Medulla oblongata (tissue), 1 donor: Measurements from ENCODE around the gene DPM3.
"Not testable (repeated sequence)": the region's sequence is repeated elsewhere in the genome, so short reads cannot be mapped to it uniquely, and the experiment has no call there.

Experiments used
- DNase-seq: peaks from one replicate; pipeline ENCODE4 v3.0.0-alpha.2; 2015; ENCODE audit errors: extremely low spot score

Gene DPM3

DNA sequence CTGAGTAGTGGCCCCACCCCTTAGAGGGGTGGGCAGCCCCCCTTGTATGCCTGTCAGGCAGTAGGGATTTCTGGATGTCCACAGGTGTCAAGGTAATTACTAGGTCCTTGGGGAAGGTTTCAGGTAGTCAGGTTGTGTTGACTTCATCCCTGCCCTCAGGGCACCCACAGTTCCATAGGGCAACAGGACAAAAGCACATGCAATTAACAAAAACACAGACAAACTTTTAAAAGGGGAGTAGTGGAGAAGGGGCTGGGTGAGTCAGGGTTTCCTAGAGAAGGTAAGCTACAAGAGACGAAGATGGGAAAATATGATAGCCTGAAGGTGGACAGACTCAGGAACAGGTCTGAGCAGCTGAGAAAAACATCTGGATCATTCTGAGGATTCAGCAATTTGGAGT is 18.7 kb upstream of the DPM3 start:
- DNase-seq = no peak

DNA sequence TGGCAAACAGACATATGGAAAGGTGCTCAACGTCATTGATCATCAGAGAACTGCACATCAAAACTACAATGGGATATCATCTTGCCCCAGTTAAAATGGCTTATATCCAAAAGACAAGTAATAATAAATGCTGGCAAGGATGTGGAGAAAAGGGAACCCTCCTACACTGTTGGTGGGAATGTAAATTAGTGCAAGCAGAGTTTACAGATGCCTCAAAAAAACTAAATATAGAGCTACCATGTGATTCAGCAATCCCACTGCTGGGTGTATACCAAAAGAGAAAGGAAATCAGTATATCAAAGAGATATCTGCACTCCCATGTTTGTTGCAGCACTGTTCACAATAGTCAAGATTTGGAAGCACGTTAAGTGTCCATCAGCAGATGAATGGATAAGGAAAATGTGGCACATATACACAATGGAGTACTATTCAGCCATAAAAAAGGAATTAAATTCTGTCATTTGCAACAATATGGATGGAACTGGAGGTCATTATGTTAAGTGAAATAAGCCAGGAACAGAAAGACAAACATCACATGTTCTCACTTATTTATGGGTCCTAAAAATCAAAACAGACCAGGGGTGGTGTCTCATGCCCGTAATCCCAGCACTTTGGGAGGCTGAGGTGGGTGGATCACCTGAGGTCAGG is 15.8 kb upstream of the DPM3 start:
- not testable (repeated sequence) for DNase-seq

DNA sequence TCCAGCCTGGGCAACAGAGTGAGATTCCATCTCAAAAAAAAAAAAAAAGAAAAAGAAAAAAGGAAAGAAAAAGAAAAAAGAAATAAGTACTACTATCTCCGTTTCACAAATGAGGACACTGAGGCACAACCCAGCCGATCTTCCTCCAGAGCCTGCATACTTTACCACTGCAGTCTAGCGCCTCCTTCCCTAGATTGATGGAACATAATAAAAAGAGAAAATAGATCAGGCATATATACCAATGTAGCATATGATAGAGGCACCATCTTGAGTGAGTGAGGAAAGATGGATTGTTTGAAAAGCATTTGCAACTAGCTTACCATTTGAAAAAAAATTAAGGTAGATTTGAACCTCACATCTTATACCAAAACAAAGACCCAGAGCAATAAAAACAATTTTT is 5.2 kb upstream of the DPM3 start:
- no peak for DNase-seq

DNA sequence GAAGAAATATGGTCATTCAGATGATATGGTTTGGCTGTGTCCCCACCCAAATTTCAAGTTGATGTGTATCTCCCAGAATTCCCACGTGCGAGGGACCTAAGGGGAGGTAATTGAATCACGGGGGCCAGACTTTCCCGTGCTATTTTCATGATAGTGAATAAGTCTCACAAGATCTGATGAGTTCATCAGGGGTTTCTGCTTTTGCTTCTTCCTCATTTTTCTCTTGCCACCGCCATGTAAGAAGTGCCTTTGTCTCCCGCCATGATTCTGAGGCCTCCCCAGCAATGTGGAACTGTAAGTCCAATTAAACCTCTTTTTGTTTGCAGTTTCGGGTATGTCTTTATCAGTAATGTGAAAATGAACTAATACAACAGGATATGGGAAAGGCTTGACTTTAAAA is 1.4 kb upstream of the DPM3 start:
- no peak for DNase-seq

DNA sequence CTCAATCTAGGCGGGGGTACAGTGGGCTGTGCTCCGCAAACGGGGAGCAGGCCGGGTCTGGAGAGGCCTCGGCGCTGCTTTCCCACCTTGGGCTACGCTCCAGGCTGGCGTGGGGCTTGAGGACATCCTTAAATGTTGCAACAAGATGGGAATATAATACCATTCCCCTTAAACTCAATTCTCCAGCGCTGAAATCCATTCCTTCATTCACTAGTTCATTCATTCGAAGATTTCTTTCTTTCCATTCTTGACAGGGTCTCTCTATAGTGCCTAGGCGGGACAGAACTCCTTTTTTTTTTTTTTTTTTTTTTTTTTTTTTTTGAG is 261 bp upstream of the DPM3 start:
- DNase-seq = no peak

DNA sequence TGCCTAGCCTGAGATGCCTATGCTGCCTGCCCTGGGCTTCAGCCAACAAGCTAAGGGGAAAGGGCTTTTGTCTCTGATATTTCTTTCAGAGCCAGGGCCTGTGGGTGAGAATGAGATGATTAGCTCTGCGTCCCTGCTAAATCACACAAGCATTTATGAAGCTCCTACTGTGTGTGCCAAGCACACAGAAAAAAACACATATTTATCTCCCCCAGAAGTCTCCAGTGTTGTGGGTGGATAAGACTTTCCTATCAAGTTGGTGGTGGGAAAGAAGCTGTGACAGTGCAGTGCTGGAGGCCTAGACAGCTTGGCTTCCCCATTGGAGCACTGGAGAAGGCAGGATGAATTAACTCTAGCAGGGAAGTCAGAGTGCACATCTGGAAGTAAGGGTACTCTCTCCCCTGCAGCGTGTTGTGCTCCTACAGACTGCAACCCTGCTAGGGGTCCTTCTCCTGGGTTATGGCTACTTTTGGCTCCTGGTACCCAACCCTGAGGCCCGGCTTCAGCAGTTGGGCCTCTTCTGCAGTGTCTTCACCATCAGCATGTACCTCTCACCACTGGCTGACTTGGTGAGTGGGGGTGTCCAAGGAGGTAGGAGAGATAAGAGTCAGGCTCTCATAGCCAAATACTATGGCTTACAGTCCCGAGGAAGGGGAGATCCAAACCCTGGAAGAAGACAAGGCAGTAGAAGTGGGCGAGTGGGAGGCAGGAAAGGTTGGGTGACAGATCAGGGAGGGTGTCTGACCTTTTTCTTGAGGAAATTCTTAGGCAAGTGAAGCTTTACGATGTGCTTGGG is 3.0 kb downstream of the DPM3 start:
- DNase-seq = no peak

DNA sequence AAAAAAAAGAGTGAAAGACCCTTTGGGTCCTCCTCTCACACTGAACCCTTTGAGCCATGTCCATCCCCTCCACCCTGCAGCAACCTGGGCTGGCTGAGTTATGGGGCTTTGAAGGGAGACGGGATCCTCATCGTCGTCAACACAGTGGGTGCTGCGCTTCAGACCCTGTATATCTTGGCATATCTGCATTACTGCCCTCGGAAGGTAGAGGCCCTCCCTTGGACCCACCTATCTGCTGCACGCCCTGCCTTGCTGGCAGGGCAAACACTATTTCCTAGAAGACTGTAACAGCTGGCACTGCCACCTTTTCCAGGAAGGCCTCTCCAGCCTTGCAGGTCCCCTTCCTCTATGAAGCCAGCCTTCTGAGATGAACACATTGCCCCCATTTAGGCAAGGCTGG is 3.6 kb downstream of the DPM3 start:
- no peak for DNase-seq

DNA sequence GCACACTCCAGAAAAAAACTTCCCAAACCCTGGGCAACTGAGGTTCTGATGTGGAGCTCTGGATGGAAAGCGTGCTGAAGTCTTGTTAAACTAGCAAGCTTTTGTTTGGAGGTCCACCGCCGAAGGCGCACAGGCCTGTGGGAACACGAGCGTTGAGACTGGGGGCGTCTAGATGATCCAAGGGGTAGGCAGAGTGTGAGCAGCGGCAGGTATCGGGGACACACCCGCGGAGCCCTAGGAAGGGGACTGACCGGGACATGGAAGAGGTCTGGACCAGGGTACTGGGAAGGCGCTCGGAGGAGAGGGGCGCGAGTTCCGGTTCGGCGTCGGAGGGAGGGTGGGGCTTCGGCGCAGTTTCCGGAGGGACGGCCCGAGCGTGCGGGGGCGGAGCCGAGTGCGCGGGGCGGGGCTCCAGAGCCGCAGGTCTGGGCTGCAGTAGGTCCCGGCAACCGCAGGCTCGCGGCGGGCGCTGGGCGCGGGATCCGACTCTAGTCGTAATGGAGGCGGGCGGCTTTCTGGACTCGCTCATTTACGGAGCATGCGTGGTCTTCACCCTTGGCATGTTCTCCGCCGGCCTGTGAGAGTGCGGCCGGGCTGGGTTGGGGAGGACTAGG is 4.8 kb downstream of the DPM3 start, which contains the start of gene SLC50A1:
Gene SLC50A1 (plus strand): TSS at position 438 of the 614 bp plus-strand sequence. CDS start 60 bp downstream, at position 498.
- DNase-seq = peak; percentile 90

DNA sequence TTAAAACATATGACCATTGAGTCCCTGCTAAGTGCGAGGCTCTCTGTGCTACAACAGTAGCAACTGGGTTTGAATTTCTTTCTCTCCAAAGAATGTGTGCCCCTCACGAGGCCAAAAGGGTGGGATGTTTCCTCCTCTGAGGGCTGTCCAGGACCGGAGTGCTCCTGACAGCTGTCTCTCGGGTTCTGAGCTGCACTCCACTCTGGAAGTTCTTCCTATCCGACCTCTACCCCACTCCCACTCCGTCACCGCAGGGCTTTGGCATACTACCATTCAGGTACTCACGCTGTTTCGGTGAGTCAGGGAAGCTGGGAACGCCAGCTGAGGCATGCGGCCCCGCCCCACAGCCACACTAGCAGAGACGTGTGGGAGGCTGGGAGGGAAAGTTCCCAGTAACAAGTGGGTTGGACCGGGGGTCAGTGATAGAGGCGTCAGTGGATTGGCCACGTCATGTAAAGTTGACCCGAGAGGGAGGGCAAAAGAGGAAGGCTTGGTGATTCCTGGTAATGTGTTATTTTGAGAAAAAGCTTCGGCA is 5.4 kb downstream of the DPM3 start:
- DNase-seq = peak; percentile 78

DNA sequence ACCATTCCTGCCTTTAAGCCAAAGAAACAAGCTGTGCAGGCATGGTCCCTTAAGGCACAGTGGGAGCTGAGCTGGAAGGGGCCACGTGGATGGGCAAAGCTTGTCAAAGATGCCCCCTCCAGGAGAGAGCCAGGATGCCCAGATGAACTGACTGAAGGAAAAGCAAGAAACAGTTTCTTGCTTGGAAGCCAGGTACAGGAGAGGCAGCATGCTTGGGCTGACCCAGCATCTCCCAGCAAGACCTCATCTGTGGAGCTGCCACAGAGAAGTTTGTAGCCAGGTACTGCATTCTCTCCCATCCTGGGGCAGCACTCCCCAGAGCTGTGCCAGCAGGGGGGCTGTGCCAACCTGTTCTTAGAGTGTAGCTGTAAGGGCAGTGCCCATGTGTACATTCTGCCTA is 6.0 kb downstream of the DPM3 start:
- no peak for DNase-seq

DNA sequence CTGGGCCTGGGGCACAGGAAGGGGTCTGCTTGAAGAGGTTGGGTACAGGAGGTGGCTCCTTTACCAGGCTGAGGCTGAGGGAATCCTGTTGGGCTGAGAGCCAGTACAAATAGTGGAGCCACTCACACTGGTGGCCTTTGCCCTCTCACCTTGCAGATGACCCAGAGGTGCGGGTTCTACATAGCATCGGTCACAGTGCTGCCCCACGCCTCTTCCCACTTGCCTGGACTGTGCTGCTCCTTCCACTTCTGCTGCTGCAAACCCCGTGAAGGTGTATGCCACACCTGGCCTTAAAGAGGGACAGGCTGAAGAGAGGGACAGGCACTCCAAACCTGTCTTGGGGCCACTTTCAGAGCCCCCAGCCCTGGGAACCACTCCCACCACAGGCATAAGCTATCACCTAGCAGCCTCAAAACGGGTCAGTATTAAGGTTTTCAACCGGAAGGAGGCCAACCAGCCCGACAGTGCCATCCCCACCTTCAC is 6.5 kb downstream of the DPM3 start:
- DNase-seq = no peak

DNA sequence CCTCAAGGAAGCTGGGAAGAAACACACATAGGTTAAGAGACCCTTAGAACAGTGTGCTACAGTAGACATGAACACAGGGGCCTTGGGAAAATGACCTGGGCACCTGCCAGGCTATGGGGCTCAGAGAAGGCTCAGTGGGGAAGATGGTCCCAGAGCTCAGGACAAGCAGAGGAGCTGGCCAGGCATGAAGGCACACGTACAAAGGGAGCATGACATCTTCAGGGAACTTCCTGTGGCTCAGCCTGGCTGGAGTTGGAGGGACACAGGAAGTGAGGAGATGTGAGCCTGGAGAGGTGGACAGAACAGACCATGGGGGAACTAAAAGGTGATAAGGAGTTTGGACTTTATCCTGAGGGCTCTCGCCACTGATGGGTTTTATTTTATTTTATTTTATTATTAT is 8.5 kb downstream of the DPM3 start:
- no peak for DNase-seq

DNA sequence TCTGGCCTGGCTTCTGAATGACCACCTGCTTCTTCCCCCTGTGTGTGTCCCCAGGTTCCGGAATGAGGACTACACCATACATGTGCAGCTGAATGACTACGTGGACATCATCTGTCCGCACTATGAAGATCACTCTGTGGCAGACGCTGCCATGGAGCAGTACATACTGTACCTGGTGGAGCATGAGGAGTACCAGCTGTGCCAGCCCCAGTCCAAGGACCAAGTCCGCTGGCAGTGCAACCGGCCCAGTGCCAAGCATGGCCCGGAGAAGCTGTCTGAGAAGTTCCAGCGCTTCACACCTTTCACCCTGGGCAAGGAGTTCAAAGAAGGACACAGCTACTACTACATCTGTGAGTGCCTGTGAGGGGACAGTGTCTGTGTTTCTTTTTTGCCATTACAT is 9.0 kb downstream of the DPM3 start:
- DNase-seq = no peak

DNA sequence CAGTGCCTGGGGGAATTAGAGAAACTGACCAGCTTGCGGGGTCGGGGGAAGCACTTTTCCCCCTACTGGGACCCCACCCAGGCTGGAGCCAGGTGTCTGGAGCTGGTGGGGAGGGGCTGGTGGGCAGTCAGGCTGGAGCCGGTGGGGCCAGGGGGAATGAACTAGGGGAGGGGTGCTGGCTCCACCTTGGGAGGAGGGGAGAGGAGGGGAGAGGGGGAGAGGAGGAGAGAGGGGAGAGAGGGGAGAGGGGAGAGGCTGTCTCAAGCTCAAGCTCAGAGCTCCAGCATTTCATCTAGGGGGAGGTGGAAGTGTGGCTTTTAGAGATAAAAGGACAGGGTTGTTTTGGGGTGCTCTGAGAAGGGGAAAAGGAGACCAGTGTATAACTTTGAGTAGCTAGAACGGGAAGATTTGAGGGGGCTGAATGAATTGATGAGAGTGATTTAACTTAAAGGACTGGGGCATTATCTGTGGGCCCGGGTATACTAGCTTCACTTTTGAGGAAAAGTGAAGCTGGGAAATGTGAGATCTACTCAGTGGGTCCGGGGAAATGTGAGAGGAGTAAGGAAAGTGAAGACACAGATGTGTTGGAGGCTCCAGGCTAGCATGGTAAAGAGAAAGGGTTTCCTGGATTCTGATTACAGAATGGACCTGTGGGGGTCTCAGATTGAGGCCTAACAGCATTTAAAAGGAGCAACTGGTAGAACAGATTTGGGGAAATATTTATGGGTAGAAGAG is 9.9 kb downstream of the DPM3 start:
- DNase-seq = no peak

DNA sequence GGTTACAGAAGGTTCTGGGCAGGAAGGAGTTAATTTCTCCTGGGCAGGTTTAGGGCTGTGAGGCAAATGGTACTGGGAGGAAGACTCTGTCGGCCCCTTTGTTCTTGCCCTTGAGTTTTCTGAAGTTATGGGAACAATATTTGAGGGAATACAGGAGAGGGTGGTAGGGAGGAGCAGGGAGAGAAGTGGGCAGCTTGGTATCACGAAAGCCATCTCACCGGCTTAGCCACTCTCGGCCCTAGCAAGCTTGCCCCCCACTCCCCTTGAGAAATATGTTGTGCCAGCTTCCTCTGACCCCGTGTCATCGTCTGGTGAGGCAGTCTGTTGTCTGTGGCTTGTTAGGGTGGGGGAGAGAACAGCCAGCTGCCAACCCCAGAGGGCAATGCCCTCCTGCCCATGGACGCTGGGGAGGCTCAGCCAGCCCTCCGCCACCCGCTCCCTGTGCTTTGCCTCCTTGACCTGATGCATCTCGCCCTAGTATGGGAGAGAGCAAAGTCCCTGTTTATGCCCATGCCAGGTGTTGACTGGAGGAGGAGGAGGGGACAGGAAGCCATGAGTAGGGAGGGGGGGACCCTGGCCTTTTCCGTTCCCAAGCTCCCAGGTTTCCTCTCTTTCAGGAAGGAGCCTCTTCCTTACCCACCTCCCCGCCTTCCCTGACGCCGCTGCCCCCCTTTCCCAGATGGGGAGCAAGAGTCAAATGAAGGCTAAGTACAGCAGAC is 11.4 kb downstream of the DPM3 start:
- DNase-seq = peak; percentile 66

DNA sequence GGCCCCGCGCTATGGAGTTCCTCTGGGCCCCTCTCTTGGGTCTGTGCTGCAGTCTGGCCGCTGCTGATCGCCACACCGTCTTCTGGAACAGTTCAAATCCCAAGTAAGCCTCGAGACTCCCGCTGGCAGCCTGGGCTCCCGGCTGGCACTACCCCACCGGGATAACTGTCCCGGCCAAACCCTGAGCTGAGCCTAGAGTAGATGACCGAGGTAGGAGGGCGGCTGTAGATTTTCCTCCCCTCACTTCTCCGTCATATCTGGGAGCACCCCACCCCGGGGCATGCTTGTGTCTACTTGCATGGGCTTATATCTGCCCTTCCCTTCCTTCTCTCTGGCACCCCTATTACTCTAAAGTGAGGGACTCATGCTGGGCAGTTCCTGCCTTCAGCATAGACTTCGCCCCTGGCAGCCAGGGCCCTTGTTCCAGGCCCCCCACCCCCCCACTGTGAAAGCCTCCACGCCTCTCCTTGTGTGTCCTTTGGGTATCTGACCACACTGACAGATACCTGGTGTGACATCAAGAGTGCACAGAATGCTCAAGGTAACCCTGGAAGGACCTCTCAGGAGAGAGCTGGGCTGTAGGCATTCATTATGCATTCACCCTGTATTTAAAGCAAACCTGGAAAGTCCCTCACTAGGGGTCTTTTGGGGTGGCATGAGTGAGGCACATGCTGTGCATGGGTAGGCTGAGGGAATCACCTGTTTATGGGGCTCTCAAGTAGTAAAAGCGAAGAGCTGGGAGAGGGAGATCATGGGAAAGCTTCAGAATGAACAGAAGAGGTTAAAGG is 12.2 kb downstream of the DPM3 start:
- DNase-seq = no peak

DNA sequence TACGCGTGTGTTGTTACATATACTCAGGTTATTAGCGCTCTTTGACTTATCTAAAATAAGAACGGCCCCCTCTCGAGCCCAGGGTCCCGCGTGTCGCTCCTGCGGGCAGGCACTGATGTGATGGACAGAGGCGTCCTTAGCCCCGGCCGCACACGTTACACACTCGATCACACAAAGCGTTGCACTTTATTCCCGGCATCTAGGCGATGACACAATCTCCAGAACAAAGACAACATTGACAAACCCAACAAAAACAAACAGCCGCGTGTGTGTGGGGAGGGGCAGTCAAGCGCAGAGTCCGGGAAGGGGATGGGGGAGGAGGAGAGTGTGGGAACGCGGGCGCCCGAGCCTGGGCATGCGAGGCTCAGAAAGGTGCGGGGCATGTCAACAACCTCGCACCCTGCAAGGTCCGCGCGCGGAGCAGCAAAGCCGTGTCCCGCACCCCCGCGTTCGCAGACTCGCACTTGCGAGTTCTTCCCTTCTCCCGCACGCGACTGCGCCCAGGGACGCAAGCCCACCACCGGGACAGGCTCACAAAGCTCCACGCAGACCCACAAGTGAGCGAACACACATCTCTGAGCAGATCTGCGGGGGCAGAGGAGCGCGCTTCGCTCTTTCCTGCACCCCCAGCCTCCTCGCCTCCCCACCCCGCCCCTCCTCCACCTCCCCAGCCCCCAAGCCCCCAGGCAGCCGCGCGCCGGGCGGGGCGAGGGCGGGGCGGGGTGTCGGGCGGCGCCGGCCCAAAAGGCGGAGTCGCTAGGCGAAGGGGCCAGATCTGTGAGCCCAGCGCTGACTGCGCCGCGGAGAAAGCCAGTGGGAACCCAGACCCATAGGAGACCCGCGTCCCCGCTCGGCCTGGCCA is 13.0 kb downstream of the DPM3 start, which contains the start of gene EFNA1:
Gene EFNA1 (plus strand): TSS at position 772 of the 862 bp plus-strand sequence. CDS start 102 bp downstream, outside the sequence.
- peak; percentile 97 for DNase-seq

DNA sequence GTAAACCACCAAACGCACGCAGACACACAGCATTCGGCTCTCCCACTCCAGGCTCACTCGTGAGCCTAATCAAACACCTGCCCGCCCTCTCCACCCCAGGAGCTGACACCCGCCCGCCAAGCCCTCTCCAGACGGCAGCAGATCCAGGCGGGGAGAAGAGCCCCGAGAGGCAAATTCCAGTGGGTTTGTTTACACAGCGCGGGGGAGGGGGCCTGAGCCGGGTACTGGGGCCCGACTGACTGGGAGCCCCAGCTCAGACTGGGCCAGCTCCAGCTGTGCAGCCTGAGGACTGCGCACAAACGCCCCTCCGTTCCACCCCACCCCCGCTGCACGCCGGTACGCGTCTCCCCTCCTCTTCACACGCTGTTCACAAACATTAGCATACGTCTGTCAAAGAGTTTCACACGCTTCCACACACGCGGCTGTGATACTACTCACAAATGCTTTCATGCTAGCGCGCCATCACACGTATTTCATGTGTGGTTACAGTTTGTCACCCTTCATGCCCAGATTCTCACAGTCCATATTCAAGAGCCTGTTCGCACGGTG is 13.7 kb downstream of the DPM3 start:
- no peak for DNase-seq

DNA sequence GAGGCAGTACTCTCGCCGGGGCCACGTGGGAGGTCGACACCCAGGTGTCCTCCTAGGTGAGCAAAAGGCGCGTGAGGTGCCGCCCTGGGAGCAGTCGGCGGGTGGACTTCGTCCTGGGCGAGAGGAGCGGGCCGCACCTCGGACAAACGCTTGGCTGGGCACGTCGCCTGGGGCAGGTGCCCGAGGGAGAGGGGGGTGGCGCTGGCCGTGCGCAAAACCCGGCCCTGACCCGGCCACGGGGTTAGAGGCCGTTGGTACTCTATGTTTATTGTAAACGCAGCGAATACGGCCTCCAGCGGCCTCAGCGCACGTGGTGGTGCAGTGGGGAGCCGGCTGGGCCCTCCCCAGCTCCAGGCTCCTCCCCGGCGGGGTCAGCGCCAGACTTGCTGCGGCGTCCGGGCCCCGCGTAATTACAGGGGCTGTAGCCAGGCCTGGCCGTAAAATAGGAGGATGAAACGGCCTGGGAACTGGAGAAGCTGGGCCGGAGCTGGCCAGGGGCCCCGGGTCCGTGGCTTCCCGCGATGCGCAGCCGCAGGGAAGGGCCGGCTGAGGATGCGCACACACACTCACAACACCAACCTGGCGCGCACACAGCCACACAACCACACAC is 14.3 kb downstream of the DPM3 start:
- peak; percentile 79 for DNase-seq
